GM19240 (cell line): ENCODE results near the gene PPAT.
A peak's percentile ranks its signal among the peaks of the same experiment; 100 is the strongest.

ENCODE experiments used
- DNase-seq: peaks from one replicate; pipeline ENCODE4 v3.0.0; 2011; ENCODE audit warnings: low spot score; ENCODE audit not compliant: insufficient read length

Gene PPAT

DNA sequence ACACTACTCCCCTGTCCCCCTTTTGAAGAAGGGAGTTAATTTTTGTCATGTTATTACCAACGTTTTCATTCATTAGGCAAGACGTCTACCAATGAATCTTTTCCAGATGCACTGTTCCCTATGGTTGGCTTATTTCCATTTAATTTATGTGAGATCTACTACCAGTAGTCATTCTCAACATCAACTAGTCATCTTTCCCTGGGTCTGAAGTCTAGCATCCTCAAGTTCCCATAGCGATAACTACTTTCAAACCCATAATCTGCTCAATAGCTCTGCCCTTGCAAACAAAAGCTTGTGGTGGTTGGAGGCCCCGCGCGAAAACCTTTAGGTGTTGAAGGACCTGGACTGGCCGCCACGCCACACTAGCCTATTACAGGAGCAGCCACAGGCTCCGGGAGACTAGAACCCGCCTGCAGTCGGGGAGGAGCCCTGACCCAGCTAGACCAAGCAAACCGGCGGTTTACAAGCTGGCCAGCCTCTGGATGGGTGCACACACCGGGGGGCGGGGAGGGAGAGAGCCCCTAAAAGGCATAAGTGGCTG lies 746 bp downstream of the PPAT start:
- DNase-seq: no peak

DNA sequence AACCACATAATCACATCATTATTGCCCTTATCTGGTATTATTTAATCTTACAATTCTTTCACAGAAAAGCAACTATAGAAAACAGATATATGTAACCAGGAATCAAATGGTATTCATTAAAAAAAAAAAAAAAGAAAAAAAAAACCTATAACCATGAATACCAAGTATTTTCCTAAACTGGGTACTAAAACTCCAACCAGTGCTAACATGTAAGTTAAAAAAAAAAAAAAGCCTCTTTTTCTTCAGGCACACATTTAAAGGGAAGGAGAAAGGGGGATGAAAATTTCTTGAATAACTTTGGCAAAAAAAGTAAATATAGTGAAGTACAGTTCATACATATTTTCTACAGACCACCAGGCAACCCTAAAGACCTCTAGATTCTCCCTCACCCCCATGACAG lies 2.1 kb downstream of the PPAT start:
- DNase-seq: no peak

DNA sequence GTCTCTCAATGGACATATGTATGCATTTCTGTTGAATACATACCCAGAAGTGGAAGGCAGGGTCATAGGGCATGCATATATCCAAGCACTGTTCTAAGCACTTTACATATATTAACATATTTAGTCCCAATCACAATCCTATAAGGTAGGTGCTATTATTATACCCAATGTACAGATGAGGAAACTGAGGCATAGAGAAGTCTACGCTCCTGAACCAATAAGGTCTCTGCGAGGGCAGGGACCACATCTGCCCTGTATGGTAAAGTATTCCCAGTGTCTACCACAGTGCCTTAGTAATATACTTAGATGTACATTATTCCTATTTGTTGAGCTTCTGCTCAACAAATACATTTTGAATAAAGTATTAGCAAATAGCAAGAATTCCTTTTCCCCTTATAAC lies 5.2 kb downstream of the PPAT start:
- no peak for DNase-seq

DNA sequence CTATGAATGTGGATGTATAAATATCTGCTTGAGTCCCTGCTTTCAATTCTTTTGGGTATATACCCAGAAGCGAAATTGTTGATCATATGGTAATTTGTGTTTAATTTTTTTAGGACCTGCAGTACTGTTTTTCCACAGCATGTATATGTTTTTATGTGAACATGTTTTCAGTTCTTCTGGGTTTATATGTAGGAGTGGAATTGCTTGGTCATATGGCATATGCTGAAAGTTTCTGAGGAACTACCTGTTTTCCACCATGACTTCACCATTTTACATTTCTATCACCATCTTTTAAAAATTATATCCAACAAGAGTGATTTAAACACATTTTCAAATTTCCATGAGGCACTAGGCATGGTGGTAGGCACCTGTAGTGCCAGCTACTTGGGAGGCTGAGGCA lies 8.2 kb downstream of the PPAT start:
- no peak for DNase-seq

DNA sequence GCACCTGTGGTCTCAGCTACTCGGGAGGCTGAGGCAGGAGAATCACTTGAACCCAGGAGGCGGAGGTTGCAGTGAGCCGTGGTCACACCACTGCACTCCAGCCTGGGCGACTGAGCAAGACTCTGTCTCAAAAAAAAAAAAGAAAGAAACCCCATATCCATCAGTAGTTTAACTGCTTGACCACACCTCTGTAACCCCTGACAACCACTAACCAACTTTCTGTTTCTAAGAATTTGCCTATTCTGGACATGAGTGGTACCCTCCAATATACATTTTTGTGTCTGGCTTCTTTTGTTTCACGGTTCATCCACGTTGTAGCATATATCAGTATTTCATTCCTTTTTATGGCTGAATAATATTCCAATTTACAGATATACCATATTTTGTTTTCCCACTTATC lies 9.1 kb downstream of the PPAT start:
- no peak for DNase-seq

DNA sequence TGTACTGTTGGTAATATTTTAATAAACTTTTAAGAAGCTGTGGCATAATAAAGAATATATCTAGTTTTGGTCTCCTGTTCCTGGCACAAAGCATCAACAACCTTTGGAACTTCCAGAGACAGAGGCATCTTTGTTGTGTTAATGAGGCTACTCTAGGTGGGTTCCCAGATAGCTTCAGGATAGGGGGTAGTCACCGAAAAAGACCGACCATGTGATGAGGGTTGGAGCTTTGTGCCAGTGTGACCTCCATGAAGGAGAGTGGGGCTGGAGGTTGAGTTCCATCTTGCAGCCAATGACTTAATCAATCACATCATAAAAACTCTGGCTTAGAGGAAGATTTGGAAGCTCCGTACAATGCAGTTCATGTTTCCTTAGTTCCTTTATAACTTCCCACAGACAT lies 9.9 kb downstream of the PPAT start:
- DNase-seq: no peak

DNA sequence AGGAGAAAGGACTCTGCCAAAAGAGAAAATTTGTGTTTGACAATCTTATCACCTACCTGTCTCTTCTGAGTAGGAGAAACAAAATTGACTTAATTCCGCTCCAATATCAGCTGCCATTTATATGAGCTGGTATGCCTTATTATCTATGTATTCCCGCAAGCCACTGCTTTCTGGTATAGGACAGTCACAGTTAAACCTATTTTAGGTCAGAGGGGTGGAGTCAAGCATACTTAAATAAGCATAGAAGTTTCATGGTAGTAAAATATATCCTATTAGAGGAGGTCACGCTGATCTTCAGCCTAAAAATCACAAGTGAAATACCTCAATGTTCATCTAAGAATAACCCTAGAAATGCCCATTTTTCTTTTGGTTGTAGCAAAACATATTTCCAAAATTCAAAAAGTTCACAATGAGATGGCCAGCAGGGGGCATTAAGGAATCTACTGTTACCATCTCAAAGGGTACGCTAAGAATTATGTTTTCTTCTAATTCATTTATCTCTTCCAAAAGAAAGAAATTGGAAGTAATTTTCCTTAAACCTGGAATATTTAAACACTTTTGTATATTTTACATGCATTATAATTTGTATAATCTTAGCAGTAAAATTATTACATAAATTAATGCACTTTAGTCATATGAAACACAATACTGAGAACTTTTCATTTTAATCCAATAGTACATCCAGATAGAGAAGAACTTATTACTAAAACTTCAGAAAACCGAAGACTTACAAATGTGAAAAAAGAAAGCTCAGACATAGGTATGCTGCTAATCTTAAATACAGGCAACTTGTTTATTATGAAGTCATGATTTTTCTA lies 10.5 kb downstream of the PPAT start:
- no peak for DNase-seq

DNA sequence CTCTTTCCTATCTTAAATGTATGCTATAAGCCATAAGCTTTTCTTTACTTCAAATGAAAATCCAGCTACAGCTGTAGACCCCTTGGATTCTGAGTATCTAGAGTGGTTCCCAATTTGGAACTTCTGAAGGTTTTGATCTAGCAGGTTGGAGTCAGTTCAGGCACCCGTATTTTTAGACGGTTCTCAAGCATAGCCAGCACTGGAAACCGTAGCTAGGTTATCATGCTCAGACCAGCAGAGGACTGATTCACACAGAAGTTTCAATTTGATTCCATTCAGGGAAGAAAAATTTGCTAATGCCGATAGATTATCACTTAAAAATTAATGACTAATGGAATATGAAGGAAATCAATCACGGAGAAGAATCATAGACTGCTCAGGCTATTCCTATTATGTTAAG lies 11.2 kb downstream of the PPAT start:
- DNase-seq: no peak

DNA sequence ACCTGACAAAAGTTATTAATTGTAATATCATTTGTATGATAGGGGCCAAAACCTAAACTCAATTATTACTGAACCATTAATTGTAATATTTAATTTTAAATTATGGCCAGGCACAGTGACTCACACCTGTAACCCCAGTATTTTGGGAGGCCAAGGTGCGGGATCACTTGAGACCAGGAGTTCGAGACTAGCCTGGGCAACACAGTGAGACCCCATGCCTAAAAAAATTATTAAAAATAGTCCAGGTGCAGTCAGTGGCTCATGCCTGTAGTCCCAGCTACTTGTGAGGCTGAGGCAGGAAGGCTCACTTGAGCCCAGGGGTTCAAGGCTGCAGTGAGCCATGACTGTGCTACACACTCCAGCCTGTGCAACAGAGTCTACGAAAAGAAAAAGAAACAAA lies 18.0 kb downstream of the PPAT start:
- DNase-seq: no peak

DNA sequence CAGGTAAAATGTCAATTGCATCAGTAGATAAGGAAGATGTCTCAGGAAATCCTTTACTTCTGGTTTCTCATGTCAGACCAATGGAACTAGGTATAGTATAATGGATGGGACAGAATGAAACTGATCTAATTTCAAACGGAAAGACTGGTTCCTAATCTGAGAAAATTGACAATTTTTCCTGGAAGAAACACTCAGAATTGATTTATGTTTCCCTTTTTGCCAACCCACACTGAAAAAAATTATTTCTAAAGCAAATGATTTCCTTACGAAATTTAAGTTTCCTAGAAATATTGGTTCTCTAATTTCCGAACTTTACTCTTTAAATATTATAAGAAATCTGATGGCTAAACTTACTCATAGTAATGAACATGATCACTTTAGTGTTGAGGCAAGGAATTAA lies 19.1 kb downstream of the PPAT start:
- no peak for DNase-seq

DNA sequence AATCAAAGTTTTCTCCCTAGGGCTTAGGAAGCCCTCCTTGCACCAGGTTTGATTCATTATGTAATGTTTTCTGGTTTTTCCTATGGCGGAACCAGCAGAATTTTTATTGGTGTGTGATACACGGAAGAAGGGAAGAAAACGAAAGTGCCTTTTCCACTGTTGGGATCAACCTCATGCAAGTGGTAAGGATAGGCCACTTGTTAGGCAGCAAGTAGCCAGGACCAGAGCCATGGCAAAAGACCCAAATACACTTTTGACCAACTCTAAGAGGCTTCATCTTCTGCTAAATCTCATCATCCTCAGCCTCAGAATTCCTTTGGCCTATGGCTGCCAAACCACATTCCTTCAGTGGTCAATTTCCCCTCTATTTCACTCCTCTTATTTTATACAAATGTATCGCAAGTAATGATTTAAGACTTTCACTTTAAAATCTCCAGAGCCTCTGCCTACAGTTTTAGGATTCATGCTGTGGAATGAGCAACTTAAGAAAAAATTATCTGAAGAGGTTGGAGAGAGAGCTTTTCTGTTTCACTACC lies 21.2 kb downstream of the PPAT start:
- no peak for DNase-seq

DNA sequence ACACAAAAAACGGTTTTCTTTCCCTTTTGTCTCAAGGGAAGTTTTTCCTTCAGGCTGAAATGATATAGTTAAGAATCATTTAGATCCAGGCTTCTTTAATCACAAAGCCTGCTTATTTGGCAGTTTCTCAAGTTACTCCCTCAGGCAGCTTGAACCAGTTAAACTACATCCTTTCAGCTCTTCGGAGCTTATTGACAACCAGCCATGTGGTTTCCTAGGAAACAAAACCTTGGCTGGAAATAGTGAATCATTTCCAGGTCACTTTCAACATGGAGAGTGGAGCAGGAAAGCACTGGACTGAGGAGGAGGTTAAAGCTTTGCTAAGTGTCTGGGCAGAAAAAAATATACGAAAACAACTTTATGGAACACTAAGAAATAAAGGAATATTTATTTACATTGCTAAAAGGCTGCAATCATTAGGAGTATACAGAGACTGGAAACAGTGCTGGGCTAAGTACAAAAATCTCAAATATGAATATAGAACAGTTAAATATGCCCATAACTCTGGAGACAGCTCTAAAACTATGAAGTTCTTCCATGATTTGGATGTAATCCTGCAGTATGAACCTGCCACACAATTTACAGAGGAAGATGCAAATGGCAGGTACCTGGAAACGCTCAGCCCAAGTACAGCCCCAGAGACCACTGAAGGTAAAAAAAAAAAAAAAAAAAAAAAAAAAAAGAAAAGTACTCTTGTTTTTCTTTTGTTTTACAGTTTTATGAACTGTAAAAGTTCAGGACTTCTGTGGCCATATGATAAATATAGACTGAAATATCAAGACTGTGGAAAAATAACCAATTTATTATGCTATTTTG lies 25.0 kb downstream of the PPAT start:
- no peak for DNase-seq

DNA sequence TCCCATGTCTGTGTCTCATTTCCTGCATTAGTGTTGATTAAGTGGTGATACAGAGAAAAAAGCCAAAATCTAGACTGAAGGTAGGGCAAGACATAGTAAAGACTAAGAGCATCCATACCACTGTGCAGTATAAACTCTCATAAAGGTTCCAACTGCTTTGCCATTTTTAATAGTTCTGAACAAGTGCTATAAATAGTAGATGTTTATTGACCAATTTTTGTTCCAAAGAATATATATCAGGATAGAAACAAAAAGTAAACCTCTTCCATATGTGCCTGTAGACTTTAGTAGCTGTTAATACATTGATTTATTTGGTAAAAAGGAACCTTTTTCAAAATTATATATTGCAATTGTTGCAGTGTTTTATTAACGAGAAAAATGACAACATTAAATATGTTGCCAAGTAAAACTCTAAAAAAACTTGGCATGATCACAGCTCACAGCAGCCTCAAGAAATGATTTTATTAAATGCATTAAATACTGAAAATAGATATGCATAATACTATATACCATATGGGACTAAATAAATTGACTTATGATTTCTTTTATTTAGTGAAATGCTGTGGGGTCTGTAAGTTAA lies 25.8 kb downstream of the PPAT start:
- DNase-seq: no peak

DNA sequence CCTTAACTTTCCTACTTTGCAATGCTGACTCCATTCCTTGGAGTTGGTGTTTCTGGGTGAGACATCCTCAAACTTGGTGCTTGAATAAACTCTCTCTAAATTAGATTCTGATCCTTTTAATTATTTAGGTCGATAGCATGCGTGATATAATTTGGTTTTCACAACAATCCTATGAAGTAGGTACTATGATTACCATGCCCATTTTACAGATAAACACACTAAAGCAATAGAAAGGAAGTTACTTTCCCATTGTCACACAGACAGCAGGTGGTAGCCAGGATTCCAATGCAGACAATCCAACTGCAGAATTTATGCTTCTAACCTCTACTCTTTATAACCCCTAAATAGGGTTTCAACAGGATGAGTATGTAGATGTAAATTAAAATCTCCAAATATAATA lies 26.4 kb downstream of the PPAT start:
- DNase-seq: no peak

DNA sequence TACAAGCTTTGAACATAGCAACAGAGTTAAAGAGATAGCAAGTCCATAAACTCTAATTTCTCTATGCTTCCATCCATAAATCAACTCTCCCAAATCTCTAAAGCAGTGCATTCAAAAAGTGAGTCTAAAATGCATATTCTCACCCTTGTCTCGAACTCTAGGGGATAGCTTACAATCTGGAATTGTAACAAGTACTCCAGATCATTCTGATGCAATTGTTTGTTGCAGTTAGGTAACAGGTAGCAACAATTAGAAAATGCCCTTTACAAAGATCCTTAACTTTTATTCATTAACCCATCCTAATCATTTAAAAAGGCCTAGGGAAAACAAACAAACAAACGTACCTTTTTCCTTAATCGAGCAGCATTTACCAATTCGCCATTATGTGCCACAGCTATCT lies 29.3 kb downstream of the PPAT start:
- DNase-seq: no peak

DNA sequence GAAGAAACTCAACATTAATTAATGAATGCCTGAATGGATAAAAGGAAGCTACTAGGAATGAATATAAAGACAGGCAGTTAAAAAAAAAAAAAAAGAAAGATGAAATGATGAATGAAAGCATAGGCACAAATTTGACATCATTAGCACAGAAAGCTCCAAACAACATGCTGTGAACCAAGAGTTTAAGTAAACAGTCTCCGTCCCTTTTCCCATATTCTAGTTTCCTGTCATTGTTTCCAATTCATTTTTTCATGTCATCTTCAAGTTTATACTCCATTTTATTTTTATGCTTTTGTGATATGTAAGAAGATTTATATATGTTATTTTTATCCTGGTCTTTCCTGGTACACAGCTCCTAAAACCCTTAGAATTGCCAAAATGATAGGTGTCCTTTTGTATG lies 30.4 kb downstream of the PPAT start:
- DNase-seq: no peak

DNA sequence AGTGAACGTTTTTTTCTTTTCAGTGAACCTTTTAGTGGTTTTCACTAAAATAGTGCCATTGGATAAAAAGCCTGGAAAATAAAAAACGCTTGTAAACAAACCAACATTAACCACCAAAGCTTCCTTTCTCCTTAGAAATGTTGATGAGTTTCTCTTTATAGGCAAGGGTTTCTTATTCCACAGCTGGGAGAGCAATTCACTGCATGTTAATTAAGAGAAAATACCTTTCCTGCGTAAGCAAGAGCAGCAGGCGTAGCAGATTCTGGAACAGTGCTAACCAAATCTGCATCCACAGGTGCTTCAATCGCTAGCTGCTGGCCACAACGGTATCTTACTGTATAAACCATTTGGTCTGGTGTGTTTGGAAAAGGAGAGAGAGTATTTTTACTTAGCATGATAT lies 34.9 kb downstream of the PPAT start:
- DNase-seq: no peak

DNA sequence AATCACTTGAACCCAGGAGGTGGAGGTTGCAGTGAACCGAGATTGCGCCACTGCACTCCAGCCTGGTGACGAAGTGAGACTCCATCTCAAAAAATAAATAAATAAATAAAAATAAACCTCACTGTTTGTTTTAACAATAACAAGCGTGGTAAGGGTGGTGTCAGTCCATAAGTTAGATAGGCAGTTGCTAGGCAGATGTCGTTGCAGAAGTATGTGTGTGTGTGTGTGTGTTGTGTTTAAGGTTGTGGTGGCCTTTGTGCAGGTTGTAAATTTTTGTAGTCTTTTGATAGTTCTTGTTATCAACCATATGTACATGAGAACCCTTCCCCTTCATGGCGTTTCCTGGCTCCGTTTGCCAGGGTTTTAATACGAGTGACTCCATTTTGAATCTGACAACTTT lies 44.1 kb downstream of the PPAT start:
- DNase-seq: no peak

DNA sequence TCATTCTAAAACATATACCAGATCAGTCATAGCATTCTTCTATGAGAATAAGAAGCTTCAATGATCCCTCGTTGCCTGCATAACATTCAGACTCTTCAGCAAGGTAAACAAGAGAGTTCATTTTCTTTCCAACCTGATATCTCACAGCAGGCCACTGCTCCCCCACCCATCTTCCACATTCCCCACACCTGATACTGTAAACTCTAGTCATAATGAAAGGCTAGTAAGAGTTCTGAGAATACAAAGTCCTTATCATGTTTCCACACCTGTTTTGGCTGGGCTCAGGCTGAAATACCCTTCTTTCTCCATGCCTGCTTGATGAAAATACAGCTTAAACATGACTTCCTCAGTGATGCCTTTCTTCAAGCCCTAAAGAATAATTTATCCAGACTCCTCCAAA lies 45.9 kb downstream of the PPAT start:
- DNase-seq: no peak

DNA sequence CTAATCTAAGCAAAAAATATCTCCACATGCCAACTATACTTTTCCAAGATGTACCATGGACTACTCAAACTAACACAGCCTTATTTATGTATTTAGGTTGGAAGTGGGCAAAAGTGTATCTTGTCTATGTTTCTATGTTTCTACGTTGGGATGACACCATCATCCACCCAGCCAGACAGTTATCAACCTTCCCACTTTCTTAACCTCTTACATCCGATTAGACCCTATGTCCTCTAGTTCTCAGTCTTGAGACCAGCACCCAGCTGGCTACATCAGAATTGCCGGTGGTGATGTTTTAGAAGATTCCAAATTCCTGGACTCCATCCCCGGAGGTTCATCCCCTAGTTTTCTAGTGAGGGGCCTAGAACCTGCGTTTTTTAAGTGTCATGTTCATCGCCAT lies 47.1 kb downstream of the PPAT start:
- no peak for DNase-seq

DNA sequence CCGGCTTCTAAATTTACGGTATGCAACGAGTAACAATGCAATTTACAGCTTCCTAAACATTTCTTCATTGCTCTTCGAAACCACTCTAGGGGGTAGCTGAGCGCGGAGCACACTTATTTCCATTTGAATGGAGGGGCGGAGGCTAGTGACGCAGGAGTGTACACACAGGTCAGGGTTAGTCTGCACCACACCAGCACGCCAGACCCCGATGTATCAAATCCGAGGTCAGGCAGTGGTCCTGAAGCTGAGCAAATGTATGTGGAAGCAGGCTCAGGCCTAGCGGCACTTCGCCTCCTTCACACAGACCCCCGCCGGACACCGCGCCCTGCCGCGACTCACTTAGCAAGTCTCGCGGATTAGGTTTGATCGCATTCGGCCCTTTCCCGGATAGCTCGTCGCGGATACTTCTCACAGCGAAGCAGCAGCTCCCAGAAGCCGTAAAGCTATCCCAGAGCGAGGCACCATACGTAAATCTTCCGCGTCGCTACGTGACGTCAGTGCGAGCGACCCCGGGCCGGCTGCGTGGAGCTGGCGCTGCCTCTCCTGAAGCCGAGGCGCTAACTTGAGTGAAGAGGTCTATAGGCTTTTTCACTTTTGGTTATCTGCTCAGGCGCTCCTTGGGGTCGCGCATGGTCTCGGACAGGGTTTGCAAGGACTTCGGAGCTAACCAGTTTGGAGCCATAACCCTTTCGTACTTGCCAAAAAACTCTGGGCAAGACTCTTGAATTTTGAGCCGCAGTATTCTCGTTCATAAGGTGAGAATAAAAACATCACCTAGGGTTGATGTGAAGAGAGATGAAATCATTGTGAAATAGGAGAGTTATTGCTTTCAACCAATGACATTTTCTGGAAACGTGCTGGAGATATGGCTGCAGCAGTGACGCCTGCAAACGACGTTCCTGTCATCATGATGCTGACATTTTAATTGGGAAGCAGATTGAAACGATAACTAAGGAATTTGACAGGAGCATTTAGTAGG lies 48.1 kb downstream of the PPAT start, which contains the start of gene AASDH:
Gene AASDH, minus strand, starts transcription at position 469 of the 979 bp plus-strand sequence. CDS start 3,192 bp downstream, outside the sequence.
- peak; percentile 57 for DNase-seq
